Ramos (cell line): ENCODE results near the gene GOLGA6L1.
"Not testable (repeated sequence)": the region's sequence is repeated elsewhere in the genome, so short reads cannot be mapped to it uniquely, and the experiment has no call there.

ENCODE experiments used
- in situ Hi-C: fragments of 300-500 bp; cut with MboI; formaldehyde crosslinking; loops from one replicate; pipeline ENCODE4 v1.14.3; 2022; ENCODE audit warnings: low sequenced_read_pairs; ENCODE audit not compliant: unreplicated experiment

The GOLGA6L1 gene, protein sequence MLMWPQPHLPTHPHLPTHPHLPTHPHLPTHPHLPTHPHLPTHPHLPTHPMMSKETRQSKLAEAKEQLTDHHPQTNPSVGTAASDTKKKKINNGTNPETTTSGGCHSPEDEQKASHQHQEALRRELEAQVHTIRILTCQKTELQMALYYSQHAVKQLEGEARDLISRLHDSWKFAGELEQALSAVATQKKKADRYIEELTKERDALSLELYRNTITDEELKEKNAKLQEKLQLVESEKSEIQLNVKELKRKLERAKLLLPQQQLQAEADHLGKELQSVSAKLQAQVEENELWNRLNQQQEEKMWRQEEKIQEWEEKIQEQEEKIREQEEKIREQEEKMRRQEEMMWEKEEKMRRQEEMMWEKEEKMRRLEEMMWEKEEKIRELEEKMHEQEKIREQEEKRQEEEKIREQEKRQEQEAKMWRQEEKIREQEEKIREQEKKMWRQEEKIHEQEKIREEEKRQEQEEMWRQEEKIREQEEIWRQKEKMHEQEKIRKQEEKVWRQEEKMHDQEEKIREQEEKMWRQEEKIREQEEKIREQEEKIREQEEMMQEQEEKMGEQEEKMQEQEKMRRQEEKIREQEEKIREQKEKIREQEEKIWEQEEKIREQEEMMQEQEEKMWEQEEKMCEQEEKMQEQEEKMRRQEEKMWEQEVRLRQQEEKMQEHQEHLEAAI

DNA sequence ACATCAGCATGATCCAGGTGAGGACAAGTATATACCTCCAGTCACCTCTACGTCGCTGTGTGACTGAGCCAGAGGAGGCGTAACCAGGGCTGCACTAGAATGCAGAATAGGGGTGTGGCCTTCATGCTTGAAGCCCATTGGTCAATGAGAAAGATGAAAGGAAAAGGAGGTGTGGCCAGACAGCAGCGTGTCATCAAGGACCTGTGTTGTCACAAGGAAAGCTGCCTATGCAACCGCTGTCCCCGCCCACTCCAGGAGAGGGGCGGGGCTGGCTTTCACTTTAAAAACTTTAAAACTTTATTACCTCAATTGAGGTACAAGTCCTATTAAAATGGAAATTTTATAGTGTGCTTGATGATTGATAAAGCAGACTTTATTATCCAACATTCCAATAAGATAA lies at the start of gene GOLGA6L1:
GOLGA6L1 (minus strand) TSS at position 101 of the 400 bp plus-strand sequence; CDS start at position 10, 91 bp downstream.
- in situ Hi-C loops, result not testable (repeated sequence)

DNA sequence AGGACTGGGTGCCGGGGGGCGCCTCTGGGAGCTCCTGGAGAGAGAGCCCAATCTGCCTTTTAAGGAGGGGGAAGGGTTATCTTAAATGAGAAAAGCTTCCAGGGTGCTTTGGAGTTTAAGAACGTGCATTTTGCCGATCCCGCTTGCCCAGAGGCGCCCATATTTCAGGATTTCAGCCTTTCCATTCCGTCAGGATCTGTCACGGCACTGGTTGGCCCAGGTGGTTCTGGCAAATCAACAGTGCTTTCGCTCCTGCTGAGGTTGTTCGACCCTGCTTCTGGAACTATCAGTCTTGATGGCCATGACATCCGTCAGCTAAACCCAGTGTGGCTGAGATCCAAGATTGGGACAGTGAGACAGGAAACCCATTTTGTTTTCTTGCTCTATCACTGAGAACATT lies 44.6 kb upstream of the GOLGA6L1 start:
- in situ Hi-C loops, result not testable (repeated sequence)

- in situ Hi-C loops, result not testable (repeated sequence)
Measured at GRCh38 chr15:23180547-23180927, 43.9 kb upstream of the GOLGA6L1 start.

GRCh38 chr15:23179768-23180546 lies 43.3 kb upstream of the GOLGA6L1 start:
- in situ Hi-C loops, result not testable (repeated sequence)

DNA sequence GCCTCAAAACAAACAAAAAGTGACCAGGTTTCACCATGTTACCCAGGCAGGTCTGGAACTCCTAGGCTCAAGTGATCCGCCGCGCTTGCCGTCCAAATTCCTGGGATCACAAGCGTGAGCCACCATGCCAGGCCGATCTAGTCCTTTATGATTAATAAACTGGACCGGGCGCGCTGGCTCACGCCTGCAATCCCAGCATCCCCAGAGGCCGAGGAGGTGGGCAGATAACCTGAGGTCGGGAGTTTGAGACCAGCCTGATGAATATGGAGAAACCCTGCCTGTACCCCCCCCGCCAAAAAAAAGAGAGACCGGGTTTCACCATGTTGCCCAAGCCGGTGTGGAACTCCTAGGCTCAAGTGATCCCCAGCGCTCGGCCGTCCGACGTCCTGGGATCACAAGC lies 40.1 kb upstream of the GOLGA6L1 start:
- in situ Hi-C loops, result not testable (repeated sequence)

DNA sequence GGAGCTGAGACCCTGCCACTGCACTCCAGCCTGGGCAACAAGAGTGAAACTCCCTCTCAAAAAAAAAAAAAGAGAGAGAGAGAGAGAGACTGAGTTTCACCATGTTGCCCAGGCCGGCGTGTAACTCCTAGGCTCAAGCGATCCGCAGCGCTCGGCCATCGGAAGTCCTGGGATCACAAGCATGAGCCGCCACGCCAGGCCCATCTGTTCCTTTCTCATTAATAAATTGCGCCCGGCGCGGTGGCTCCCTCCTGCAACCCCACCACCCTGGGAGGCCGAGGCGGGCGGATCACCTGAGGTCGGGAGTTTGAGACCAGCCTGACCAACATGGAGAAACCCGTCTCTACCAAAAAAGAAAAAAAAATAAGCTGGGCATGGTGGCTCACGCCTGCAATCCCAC lies 39.0 kb upstream of the GOLGA6L1 start:
- in situ Hi-C loops, result not testable (repeated sequence)

DNA sequence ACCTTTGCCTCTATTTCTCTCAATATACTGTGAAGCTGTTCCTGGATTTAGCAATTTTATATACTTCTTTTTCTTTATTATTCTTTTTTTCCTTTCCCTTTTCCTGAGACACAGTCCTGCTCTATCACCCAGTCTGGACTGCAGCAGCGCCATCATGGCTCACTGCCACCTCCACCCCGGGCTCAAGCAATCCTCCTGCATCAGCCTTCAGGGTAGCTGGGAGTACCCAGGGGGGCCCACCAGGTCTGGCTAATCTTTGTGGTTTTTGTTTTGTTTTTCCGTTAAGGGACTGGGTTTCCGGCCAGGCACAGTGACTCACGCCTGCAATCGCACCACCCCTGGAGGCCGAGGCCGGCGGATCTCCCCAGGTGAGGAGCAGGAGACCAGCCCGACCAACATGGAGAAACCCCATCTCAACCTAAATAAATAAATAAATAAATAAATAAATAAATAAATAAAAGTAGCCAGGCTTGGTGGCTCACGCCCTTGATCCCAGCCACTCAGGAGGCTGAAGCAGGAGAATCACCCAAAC lies 38.1 kb upstream of the GOLGA6L1 start:
- in situ Hi-C loops, result not testable (repeated sequence)

GRCh38 chr15:23132787-23133186 lies 3.8 kb downstream of the GOLGA6L1 start:
- in situ Hi-C loops, result not testable (repeated sequence)

- in situ Hi-C loops, result no loop called here
Measured at GRCh38 chr15:23118208-23118607, 18.4 kb downstream of the GOLGA6L1 start.

DNA sequence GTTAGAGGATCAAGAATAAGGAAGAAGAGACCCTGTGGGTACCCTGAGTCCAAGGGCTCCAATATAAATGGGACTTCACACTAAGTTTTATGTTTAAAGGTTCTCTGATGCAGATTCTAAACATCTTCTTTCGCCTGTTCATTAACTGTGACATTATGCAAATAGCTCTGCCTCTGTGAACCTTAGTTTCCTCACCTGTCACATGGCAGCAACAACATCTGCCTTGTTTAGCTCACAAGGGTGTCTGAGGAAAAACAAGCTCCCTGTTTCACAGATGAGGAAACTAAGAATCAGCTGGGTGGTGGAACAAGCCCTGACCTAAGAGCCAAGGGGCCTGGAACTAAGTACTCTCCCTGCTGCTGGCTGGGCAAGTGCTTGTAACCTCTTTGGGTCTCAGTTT lies 40.8 kb downstream of the GOLGA6L1 start:
- in situ Hi-C loops, result no loop called here

DNA sequence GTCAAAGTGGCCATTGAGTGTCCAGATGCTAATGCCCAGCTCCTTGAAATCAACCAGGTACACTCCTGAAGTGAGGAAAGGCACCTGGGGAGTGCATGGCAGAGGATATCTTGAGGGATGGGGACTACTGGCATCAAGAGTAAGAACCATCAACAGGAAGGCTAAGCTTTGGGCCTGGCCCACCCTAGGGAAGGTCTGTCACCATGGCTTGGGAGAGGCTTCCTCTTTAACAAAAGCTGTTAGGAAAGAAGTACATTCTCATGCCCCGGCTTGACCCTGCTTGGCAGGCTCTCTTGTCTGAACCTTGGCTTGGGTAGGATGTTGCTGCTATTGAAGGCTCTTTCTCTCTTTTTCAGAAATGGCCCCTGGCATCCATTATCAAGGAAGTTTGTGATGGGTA lies 53.5 kb downstream of the GOLGA6L1 start:
- in situ Hi-C loops, result no loop called here

- in situ Hi-C loops, result not testable (repeated sequence)
Measured at GRCh38 chr15:23081996-23082737, 54.5 kb downstream of the GOLGA6L1 start.

DNA sequence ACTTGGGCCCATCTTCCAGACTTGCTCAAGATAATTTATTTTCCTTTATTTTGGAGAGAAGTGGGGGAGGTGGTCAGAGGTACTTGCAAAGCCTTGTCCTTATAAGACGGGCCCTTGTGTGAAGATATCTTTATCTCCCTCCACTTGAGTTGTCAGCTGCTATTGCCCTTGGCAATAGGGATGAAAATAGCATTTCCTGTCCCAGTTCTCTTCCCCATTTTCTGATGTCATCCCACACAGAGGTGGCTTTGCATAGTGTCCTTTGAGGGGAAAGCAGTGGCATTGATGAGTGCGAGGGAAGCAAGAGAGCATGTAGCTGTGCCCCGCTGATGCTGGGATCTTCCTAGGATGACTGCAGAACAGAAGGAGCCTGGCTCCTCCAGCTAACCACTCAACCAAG lies 55.4 kb downstream of the GOLGA6L1 start:
- in situ Hi-C loops, result no loop called here

GRCh38 chr15:23079766-23080165 lies 56.9 kb downstream of the GOLGA6L1 start:
- in situ Hi-C loops, result loop anchor here (10.0 kb wide), 1 partner anchor 65 kb away; no protein-coding TSS in a partner anchor
